MCF 10A (cell line): Measurements from ENCODE around the gene NFE2L1. TPM values are rescaled to one million over a fixed set of nuclear protein-coding genes. Genes with fewer than 3 reads are reported as not detected.
A peak's percentile ranks its signal among the peaks of the same experiment; 100 is the strongest.

Experiments
- BruUV-seq: library from RNA; stranded (reverse); fragments of 400-500 nt; replicated peaks from 2 replicates; lab custom pipeline; 2021; lab: Mats Ljungman, UMichigan
- CTCF ChIA-PET: fragments of 300-600 bp; sonication (Branson Sonifier 250); formaldehyde crosslinking; extraction: SDS; loops from one replicate; lab custom pipeline; 2021; ENCODE audit warnings: antibody characterized with exemption, inconsistent platforms; lab: Yijun Ruan, JAX
- POLR2A ChIA-PET: fragments of 300-600, 350-650 bp; sonication (Branson Sonifier 250); formaldehyde crosslinking; extraction: SDS; loops from one replicate; lab custom pipeline; 2020; ENCODE audit warnings: antibody characterized with exemption, inconsistent platforms; lab: Yijun Ruan, JAX
- DNase-seq: peaks from one replicate; pipeline ENCODE4 v3.0.0-alpha.2; 2018; ENCODE audit not compliant: unreplicated experiment
- H3K27ac Mint-ChIP-seq: one replicate; pipeline ENCODE4 v1.8.0; 2022; ENCODE audit warnings: mild to moderate bottlenecking, low read depth, mixed read lengths; ENCODE audit not compliant: unreplicated experiment
- H3K27me3 Mint-ChIP-seq: one replicate; pipeline ENCODE4 v1.8.0; 2022; ENCODE audit warnings: mixed read lengths; ENCODE audit not compliant: insufficient read depth, unreplicated experiment
- H3K36me3 Mint-ChIP-seq: one replicate; pipeline ENCODE4 v1.8.0; 2022; ENCODE audit warnings: mild to moderate bottlenecking, moderate library complexity, mixed read lengths; ENCODE audit not compliant: insufficient read depth, unreplicated experiment
- H3K4me1 Mint-ChIP-seq: one replicate; pipeline ENCODE4 v1.8.0; 2022; ENCODE audit warnings: mixed read lengths; ENCODE audit not compliant: insufficient read depth, unreplicated experiment
- H3K4me3 Mint-ChIP-seq: one replicate; pipeline ENCODE4 v1.8.0; 2022; ENCODE audit warnings: mild to moderate bottlenecking, moderate library complexity, mixed read lengths; ENCODE audit not compliant: unreplicated experiment
- H3K9me3 Mint-ChIP-seq: one replicate; pipeline ENCODE4 v1.8.0; 2022; ENCODE audit warnings: mixed read lengths; ENCODE audit not compliant: unreplicated experiment
- CTCF ChIP-seq: fragments of 200-600 bp; IDR thresholded peaks from one replicate; pipeline ENCODE4 v1.8.0; 2022; ENCODE audit warnings: antibody characterized with exemption, mild to moderate bottlenecking; ENCODE audit not compliant: unreplicated experiment
- intact Hi-C: fragments of 100-400 bp; cut with micrococcal nuclease; formaldehyde crosslinking; loops from 2 replicates; pipeline ENCODE4 v1.14.1; 2022
- total RNA-seq: library from RNA; stranded (reverse); gene quantifications from 2 replicates; pipeline ENCODE4 v1.2.3, GENCODE V29; 2022

The NFE2L1 gene
- total RNA-seq, 1 experiment from 2014 or later = 235 TPM

GRCh38 chr17:48100591-48101011 is 52.4 kb downstream of the NFE2L1 start:
- intact Hi-C loops = loop anchor here (2.0 kb wide), 1 partner anchor 46 kb away; no protein-coding TSS in a partner anchor
- H3K27ac Mint-ChIP-seq = peak overlapping the region; percentile 20
- peaks cover 10% of the 10 kb centered on the region for H3K4me1 Mint-ChIP-seq

GRCh38 chr17:48101012-48101720 is 53.0 kb downstream of the NFE2L1 start, which contains the start of gene CBX1:
TSS of gene CBX1 (minus strand) at chr17:48101478. CDS start at chr17:48077004, 24,474 bp downstream.
- Mint-ChIP-seq H3K27ac (peak within 1 kb of the TSS; percentile 20), H3K9me3 (no peaks in the 10 kb centered on the region), H3K36me3 (no peaks in the 10 kb centered on the region), H3K4me3 (peak within 1 kb of the TSS; percentile 92), H3K27me3 (no peaks in the 10 kb centered on the region), H3K4me1 (peaks cover 10% of the 10 kb centered on the region)
- BruUV-seq = no TSS peak
- ChIA-PET POLR2A (interaction anchor here (0.5 to 7.2 kb wide), 19 partner anchors 6 to 193 kb away, joined by 3 to 73 read pairs (median 6); partner anchors contain the start of genes NFE2L1, PNPO and SNX11), CTCF (interaction anchor here (0.6 to 2.7 kb wide), 4 partner anchors 30 to 791 kb away, joined by 3 to 12 read pairs (median 4); partner anchors contain the start of gene ATP5MC1)
- no peak for TF ChIP-seq CTCF
- intact Hi-C loops = loop anchor here (2.0 kb wide), 1 partner anchor 46 kb away; no protein-coding TSS in a partner anchor
- DNase-seq = peak; percentile 91

More at GRCh38 chr17:48100591-48101011, 52.4 kb downstream of the NFE2L1 start:
- BruUV-seq = no TSS peak
- DNase-seq = peak; percentile 77
- Mint-ChIP-seq H3K27me3 (no peaks in the 10 kb centered on the region), H3K4me3 (peak overlapping the region; percentile 92), H3K9me3 (no peaks in the 10 kb centered on the region), H3K36me3 (no peaks in the 10 kb centered on the region)
- TF ChIP-seq CTCF = no peak
- ChIA-PET CTCF (interaction anchor here (0.5 to 2.7 kb wide), 5 partner anchors 14 to 792 kb away, joined by 3 to 12 read pairs (median 4); partner anchors contain the start of gene ATP5MC1), POLR2A (interaction anchor here (0.5 to 7.2 kb wide), 21 partner anchors 7 to 1015 kb away, joined by 3 to 73 read pairs (median 5); partner anchors contain the start of genes NFE2L1, PNPO and SNX11)

- BruUV-seq = no TSS peak
- DNase-seq = no peak
- peak overlapping the region; percentile 92 for H3K4me3 Mint-ChIP-seq
- no peak overlapping the region for H3K27ac Mint-ChIP-seq
- ChIA-PET CTCF (interaction anchor here (0.6 to 1.3 kb wide), 3 partner anchors 15 to 468 kb away, joined by 3 to 5 read pairs (median 4); no protein-coding TSS in a partner anchor), POLR2A (interaction anchor here (0.6 to 7.2 kb wide), 4 partner anchors 54 to 452 kb away, joined by 3 to 73 read pairs (median 6); partner anchors contain the start of genes NFE2L1 and PNPO)
- no peaks in the 10 kb centered on the region for H3K9me3 Mint-ChIP-seq
- peaks cover 16% of the 10 kb centered on the region for H3K4me1 Mint-ChIP-seq
- no peaks in the 10 kb centered on the region for H3K36me3 Mint-ChIP-seq
- intact Hi-C loops = no loop called here
- TF ChIP-seq CTCF = no peak
- H3K27me3 Mint-ChIP-seq = no peaks in the 10 kb centered on the region
Observed at GRCh38 chr17:48102043-48102750, 54.0 kb downstream of the NFE2L1 start.
